ENCODE results near the gene KLHDC1.

Gene KLHDC1

DNA sequence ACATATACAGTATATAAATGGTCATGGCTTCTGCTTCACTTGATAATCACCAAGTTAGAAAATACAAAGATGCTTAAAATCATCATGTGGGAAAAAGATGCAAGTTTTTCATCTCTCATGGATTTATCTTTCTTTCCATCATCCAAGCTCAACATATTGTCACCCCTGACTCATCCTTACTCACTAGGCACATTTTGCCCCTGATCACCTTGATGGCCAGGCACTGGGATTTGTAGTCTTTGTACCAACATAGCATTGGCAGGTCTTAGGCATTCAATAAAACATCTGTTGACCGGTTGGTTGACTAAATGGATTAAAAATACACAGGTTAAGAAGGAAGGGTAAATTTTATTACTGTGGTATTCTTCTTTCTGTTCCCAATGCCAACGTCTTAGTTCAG, 103.1 kb downstream of the KLHDC1 start:
- no peak for DNase-seq
